Neural progenitor cell (in vitro differentiated cells): ENCODE data around the gene RAD51B.

ENCODE experiments used
- CTCF ChIP-seq: fragments of 200-600 bp; sonication (generic); IDR thresholded peaks from 2 replicates; pipeline ENCODE4 v1.5.1; 2017; ENCODE audit warnings: antibody characterized with exemption, mild to moderate bottlenecking
- EZH2 ChIP-seq: fragments of 200-600 bp; sonication (generic); IDR thresholded peaks from 2 replicates; pipeline ENCODE4 v1.6.1; 2017; ENCODE audit warnings: antibody characterized with exemption, mild to moderate bottlenecking, moderate library complexity

GRCh38 chr14:68286667-68287066, 467.1 kb downstream of the RAD51B start:
- TF ChIP-seq CTCF (no peak), EZH2 (no peak)
